B cell (primary cell): ENCODE measurements around the gene PASD1.

ENCODE experiments used
- CTCF ChIP-seq: fragments of 200-600 bp; IDR thresholded peaks from one replicate; pipeline ENCODE4 v1.8.0; 2022; ENCODE audit warnings: antibody characterized with exemption, mild to moderate bottlenecking
- EZH2 ChIP-seq: IDR thresholded peaks from 2 replicates; pipeline ENCODE4 v1.6.1; 2012; ENCODE audit warnings: borderline replicate concordance, low read depth, mild to moderate bottlenecking, moderate library complexity, low read length; ENCODE audit not compliant: insufficient read depth, poor library complexity, severe bottlenecking

DNA sequence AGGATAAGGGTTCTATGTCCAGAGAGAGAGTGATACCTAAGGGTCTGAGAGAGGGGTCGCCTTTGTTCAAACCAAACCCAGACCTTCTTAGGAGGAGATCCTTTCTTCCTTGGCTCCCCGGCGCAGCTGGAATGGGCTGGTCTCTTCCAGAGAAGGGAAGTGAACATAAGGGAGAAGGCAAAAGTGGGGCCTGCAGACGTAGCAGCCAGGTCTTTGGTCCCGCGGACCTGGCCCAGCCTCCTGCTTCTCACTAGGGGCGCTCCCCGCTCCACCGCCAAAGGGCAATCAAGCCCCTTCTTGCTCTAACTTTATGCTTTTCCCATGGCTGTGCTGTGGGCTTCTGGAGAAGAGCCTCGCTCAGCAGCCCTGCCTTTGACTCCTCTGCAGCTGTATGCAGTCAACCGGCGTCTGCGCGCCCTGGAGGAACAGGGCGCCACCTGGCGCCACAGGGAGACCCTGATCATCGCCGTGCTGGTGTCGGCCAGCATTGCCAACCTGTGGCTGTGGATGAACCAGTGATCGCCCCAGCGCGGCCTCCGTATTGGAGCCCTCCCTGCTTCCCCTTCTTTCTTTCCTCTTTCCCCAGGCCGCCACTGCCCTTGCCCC is 158.9 kb downstream of the PASD1 start:
- no peak for TF ChIP-seq EZH2
- TF ChIP-seq CTCF, result no peak
